Natural killer cell (primary cell): ENCODE measurements around the gene ATAD3B. TPM values are rescaled to one million over a fixed set of nuclear protein-coding genes. Genes with fewer than 3 reads are reported as not detected.
"Not testable (repeated sequence)": the region's sequence is repeated elsewhere in the genome, so short reads cannot be mapped to it uniquely, and the experiment has no call there.

ENCODE experiments used
- ATAC-seq, 3 donors: fragments of 150-1000 bp in 2 of 3; fragments of 200-7000 bp in 1 of 3; cut with Tn5 transposase; 1 replicate in 1 of 3; 2 replicates in 2 of 3; pipeline ENCODE4 v1.10.0; 2021; ENCODE audit warnings: mild to moderate bottlenecking in 2 of 3, moderate library complexity in 2 of 3
- DNase-seq, 2 donors: peaks; one replicate each; pipeline versions ENCODE4 v3.0.0 to v3.0.0-alpha.2; 2013 to 2021; ENCODE audit warnings: mixed read lengths in 1 of 2
- H3K27ac ChIP-seq: one replicate; pipeline ENCODE4 v1.5.1; 2013; ENCODE audit warnings: mild to moderate bottlenecking, low read length
- H3K27me3 ChIP-seq: one replicate; pipeline ENCODE4 v1.6.1; 2013; ENCODE audit warnings: low read length; ENCODE audit not compliant: control insufficient read depth, insufficient read depth
- H3K36me3 ChIP-seq: one replicate; pipeline ENCODE4 v1.6.1; 2013; ENCODE audit warnings: low read length; ENCODE audit not compliant: control insufficient read depth, insufficient read depth
- H3K4me1 ChIP-seq: one replicate; pipeline ENCODE4 v1.6.1; 2013; ENCODE audit warnings: low read length; ENCODE audit not compliant: control insufficient read depth, insufficient read depth
- H3K4me3 ChIP-seq: one replicate; pipeline ENCODE4 v1.5.1; 2013; ENCODE audit warnings: low read length
- H3K9me3 ChIP-seq: one replicate; pipeline ENCODE4 v1.6.1; 2013; ENCODE audit warnings: low read length; ENCODE audit not compliant: control insufficient read depth, insufficient read depth
- H3K27ac Mint-ChIP-seq, 2 donors: one replicate each; pipeline ENCODE4 v1.8.0; 2022; ENCODE audit warnings: mild to moderate bottlenecking in 2 of 2, mixed read lengths in 2 of 2, moderate library complexity in 1 of 2
- H3K27me3 Mint-ChIP-seq, 2 donors: one replicate each; pipeline ENCODE4 v1.8.0; 2022; ENCODE audit warnings: low read depth in 2 of 2, mixed read lengths in 2 of 2
- H3K36me3 Mint-ChIP-seq: one replicate; pipeline ENCODE4 v1.8.0; 2022; ENCODE audit warnings: mixed read lengths
- H3K4me1 Mint-ChIP-seq, 2 donors: one replicate each; pipeline ENCODE4 v1.8.0; 2022; ENCODE audit warnings: mixed read lengths in 2 of 2
- H3K4me3 Mint-ChIP-seq: one replicate; pipeline ENCODE4 v1.8.0; 2022; ENCODE audit warnings: mild to moderate bottlenecking, moderate library complexity, mixed read lengths
- H3K9me3 Mint-ChIP-seq, 2 donors: one replicate each; pipeline ENCODE4 v1.8.0; 2022; ENCODE audit warnings: mixed read lengths in 2 of 2
- WGBS: methylation state at CpG from one replicate; pipeline ENCODE4 v1.1.7; 2013; ENCODE audit warnings: missing lambda C conversion rate; ENCODE audit not compliant: insufficient coverage; 5-methylcytosine and 5-hydroxymethylcytosine counted together
- intact Hi-C: fragments of 100-400 bp; cut with micrococcal nuclease; formaldehyde crosslinking; loops from one replicate; pipeline ENCODE4 v1.14.2; 2022
- total RNA-seq, 4 donors: library from RNA; stranded (reverse); fragments of 120-200 nt in 1 of 4; gene quantifications; one replicate each; pipeline versions ENCODE4 v1.2.3 to v1.2.4, GENCODE V29; 2013 to 2022
- TF ChIP-seq, protein P1 (sequence below): fragments of 200-600 bp; IDR thresholded peaks from one replicate; pipeline ENCODE4 v1.8.0; 2022; ENCODE audit warnings: antibody characterized with exemption

The ATAD3B gene
- total RNA-seq, 3 donors from 2014 or later (not counting 1 experiment from before 2014, with no cell fraction given): 31.9 to 52.4 (median 42.9) TPM

DNA sequence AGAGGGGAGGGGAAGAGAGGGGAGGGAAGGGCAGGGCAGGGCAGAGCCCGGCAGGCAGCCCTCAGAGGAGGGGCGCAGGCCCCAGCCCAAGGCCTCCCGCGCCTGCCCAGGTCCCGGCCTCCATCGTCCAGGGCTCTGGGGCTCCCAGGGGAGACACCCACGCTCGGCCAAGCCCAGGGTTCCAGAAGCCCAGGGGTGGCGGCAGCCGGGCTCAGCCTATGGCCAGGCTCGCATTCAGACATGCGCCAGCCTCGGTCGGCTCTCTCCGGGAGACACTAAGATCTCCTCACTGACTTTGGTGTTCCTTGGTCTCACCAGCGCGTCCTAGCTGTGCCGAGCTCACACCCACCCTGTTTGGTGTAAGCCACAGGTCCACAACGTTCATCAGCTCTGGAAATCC lies 43.4 kb upstream of the ATAD3B start:
- ATAC-seq: no peak
- H3K9me3 ChIP-seq: no peaks in the 10 kb centered on the region
- Mint-ChIP-seq H3K36me3 (no peaks in the 10 kb centered on the region), H3K27me3 (peaks cover 7 to 15% of the 10 kb centered on the region in 2 donors), H3K27ac (no peak overlapping the region), H3K4me1 (no peaks in the 10 kb centered on the region), H3K4me3 (peak overlapping the region; percentile 56), H3K9me3 (no peaks in the 10 kb centered on the region)
- 85% methylated on average over 19 of the region's 19 CpGs for WGBS
- H3K4me1 ChIP-seq: no peaks in the 10 kb centered on the region
- TF ChIP-seq, protein P1, sequence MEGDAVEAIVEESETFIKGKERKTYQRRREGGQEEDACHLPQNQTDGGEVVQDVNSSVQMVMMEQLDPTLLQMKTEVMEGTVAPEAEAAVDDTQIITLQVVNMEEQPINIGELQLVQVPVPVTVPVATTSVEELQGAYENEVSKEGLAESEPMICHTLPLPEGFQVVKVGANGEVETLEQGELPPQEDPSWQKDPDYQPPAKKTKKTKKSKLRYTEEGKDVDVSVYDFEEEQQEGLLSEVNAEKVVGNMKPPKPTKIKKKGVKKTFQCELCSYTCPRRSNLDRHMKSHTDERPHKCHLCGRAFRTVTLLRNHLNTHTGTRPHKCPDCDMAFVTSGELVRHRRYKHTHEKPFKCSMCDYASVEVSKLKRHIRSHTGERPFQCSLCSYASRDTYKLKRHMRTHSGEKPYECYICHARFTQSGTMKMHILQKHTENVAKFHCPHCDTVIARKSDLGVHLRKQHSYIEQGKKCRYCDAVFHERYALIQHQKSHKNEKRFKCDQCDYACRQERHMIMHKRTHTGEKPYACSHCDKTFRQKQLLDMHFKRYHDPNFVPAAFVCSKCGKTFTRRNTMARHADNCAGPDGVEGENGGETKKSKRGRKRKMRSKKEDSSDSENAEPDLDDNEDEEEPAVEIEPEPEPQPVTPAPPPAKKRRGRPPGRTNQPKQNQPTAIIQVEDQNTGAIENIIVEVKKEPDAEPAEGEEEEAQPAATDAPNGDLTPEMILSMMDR: no peak
- H3K36me3 ChIP-seq: no peaks in the 10 kb centered on the region
- intact Hi-C loops: no loop called here
- H3K27ac ChIP-seq: no peak overlapping the region
- peaks cover 2% of the 10 kb centered on the region for H3K27me3 ChIP-seq
- no peak for DNase-seq
- H3K4me3 ChIP-seq: no peak overlapping the region

GRCh38 chr1:1428967-1429366 lies 42.6 kb upstream of the ATAD3B start:
- H3K9me3 ChIP-seq, H3K4me1 ChIP-seq, ATAC-seq, H3K36me3 Mint-ChIP-seq, H3K27me3 ChIP-seq, H3K4me1 Mint-ChIP-seq, DNase-seq, intact Hi-C loops, H3K27ac ChIP-seq, H3K27ac Mint-ChIP-seq, H3K9me3 Mint-ChIP-seq, H3K4me3 ChIP-seq, H3K36me3 ChIP-seq, H3K4me3 Mint-ChIP-seq: not testable (repeated sequence)
- WGBS: 100% methylated on average over 3 of the region's 6 CpGs
- peaks cover 7 to 14% of the 10 kb centered on the region in 2 donors for H3K27me3 Mint-ChIP-seq

DNA sequence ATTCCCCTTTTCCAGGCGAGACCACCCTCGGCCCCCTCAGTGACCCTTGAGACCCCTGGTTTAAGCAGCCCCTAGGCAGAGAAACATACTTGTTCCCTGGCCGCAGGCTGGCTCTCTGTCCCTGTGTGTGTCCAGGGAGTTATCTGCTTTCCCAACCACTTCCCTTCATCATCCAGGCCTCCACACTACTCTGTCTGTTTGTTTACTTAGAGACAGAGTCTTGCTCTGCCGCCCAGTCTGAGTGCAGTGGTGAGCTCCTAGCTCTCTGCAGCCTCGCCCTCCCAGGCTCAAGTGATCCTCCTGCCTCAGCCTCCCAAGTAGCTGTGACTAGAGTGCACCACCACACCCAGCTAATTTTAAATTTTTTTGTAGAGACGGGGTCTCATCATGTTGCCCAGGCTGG lies 41.9 kb upstream of the ATAD3B start:
- H3K9me3 Mint-ChIP-seq: no peaks in the 10 kb centered on the region

DNA sequence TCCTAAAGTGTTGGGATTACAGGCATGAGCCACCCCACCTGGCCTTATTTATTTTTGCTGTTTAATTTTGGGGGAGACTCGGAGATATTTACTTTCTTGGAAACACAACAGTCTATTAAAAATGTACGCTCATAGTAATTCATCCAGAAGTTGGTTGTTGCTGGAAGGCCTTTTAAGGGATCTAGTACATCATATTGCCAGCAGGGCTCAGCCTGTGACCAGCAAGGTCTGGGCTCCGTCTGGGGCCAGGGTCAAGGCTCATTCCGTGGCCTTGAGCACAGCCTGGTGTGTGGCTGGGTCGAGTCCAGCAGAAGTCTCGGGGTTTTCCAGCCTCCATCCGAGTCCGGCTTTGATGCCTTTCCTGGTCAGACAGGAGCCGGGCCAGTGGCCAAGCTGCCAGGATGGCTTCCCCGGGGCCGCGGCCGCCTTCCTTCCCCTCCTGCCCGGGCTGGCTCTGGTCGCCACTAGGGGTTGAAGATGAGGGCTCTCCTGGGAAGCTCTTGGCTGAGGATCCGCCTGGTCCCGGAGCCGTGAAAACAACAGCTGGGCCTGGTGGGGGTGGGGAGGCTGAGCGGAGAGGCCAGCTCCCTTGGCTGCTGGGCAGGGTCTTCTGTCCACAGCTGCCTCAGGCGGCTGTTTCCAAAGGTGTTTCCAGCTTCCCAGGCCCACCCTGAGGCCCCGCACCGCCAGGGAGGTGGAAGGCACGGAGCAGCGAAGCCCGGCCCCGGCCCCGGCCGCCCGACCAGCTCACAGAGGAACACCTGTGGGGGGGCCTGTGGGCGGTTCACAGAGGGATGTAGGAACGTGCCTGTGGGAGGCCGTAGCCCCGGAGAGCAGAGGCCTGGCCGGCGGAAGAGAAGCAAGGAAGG lies 41.2 kb upstream of the ATAD3B start:
- no peak overlapping the region for H3K4me3 Mint-ChIP-seq
- peaks cover 0 to 15% of the 10 kb centered on the region in 2 donors for H3K27me3 Mint-ChIP-seq
- no peak overlapping the region for H3K4me3 ChIP-seq
- no peak overlapping the region for H3K27ac Mint-ChIP-seq
- no peaks in the 10 kb centered on the region for H3K9me3 Mint-ChIP-seq
- H3K36me3 ChIP-seq: no peaks in the 10 kb centered on the region
- H3K4me1 ChIP-seq: peaks cover 12% of the 10 kb centered on the region
- no peaks in the 10 kb centered on the region for H3K36me3 Mint-ChIP-seq
- WGBS: 78% methylated on average over 34 of the region's 35 CpGs
- TF ChIP-seq, protein P1: no peak
- peaks cover 16% of the 10 kb centered on the region for H3K27me3 ChIP-seq
- H3K27ac ChIP-seq: no peak overlapping the region
- DNase-seq: peak in 1 of 2 donors; percentile 2
- H3K4me1 Mint-ChIP-seq: peaks cover 0 to 4% of the 10 kb centered on the region in 2 donors
- no peak for ATAC-seq
- H3K9me3 ChIP-seq: no peaks in the 10 kb centered on the region
- intact Hi-C loops: no loop called here

More for the DNA sequence above, 41.9 kb upstream of the ATAD3B start:
- DNase-seq (peak in 1 of 2 donors; percentile 5), ATAC-seq (no peak)
- Histone ChIP-seq H3K4me3 (no peak overlapping the region), H3K36me3 (no peaks in the 10 kb centered on the region), H3K27ac (no peak overlapping the region), H3K9me3 (no peaks in the 10 kb centered on the region), H3K27me3 (peaks cover 10% of the 10 kb centered on the region), H3K4me1 (peaks cover 8% of the 10 kb centered on the region)
- Mint-ChIP-seq H3K27ac (no peak overlapping the region), H3K27me3 (peaks cover 5 to 14% of the 10 kb centered on the region in 2 donors), H3K4me3 (no peak overlapping the region), H3K36me3 (no peaks in the 10 kb centered on the region), H3K4me1 (no peaks in the 10 kb centered on the region)
- intact Hi-C loops: no loop called here
- 85% methylated on average over 6 of the region's 6 CpGs for WGBS
- TF ChIP-seq, protein P1: no peak
